Osteoblast (primary cell): Measurements from ENCODE around the gene ANXA4. TPM values are rescaled to one million over a fixed set of nuclear protein-coding genes. Genes with fewer than 3 reads are reported as not detected.
"Not testable (repeated sequence)": the region's sequence is repeated elsewhere in the genome, so short reads cannot be mapped to it uniquely, and the experiment has no call there.

Experiments
- DNase-seq: peaks from one replicate; pipeline ENCODE4 v3.0.0; 2011; ENCODE audit warnings: low spot score, mixed read lengths; ENCODE audit not compliant: insufficient read length; ENCODE audit errors: missing footprints
- H2AFZ ChIP-seq: 2 replicates; pipeline ENCODE4 v1.6.0; 2011; ENCODE audit warnings: mild to moderate bottlenecking, low read length
- H3K27ac ChIP-seq: 2 replicates; pipeline ENCODE4 v1.5.1; 2011; ENCODE audit warnings: mild to moderate bottlenecking, low read depth, low read length, moderate library complexity
- H3K27me3 ChIP-seq: 2 replicates; pipeline ENCODE4 v1.6.0; 2012; ENCODE audit warnings: mild to moderate bottlenecking, control low read depth, inconsistent platforms, low read length, moderate library complexity; ENCODE audit not compliant: insufficient read depth
- H3K36me3 ChIP-seq: 2 replicates; pipeline ENCODE4 v1.5.1; 2011; ENCODE audit warnings: mild to moderate bottlenecking, low read length, control low read depth, moderate library complexity; ENCODE audit not compliant: insufficient read depth
- H3K4me1 ChIP-seq: 2 replicates; pipeline ENCODE4 v1.5.1; 2011; ENCODE audit warnings: mild to moderate bottlenecking, low read length, control low read depth, moderate library complexity; ENCODE audit not compliant: insufficient read depth
- H3K4me2 ChIP-seq: 2 replicates; pipeline ENCODE4 v1.6.0; 2011; ENCODE audit warnings: mild to moderate bottlenecking, low read length; ENCODE audit not compliant: insufficient read depth
- H3K4me3 ChIP-seq: fragments of 200-600 bp; sonication (generic); 3 replicates; pipeline ENCODE4 v1.5.1; 2012; ENCODE audit warnings: mild to moderate bottlenecking, low read length, inconsistent platforms; ENCODE audit not compliant: insufficient read depth
- H3K79me2 ChIP-seq: 2 replicates; pipeline ENCODE4 v1.6.0; 2012; ENCODE audit warnings: mild to moderate bottlenecking, low read length, control low read depth, inconsistent platforms; ENCODE audit not compliant: insufficient read depth
- H3K9me3 ChIP-seq: 2 replicates; pipeline ENCODE4 v1.5.1; 2011; ENCODE audit warnings: low read depth, low read length, control low read depth
- H4K20me1 ChIP-seq: 2 replicates; pipeline ENCODE4 v1.6.0; 2012; ENCODE audit warnings: mild to moderate bottlenecking, low read length, control low read depth; ENCODE audit not compliant: insufficient read depth
- total RNA-seq: library from RNA; depleted of rRNA; stranded (reverse); fragments of >200 nt; gene quantifications from 2 replicates; pipeline ENCODE4 v1.2.3, GENCODE V29; 2012
- TF ChIP-seq, protein P1 (sequence below): IDR thresholded peaks from 2 replicates; pipeline ENCODE4 v1.5.1; 2011; ENCODE audit warnings: mild to moderate bottlenecking, low read depth, low read length, moderate library complexity; ENCODE audit errors: extremely low read depth

The ANXA4 gene
- total RNA-seq, 1 donor: 38.4 TPM

DNA sequence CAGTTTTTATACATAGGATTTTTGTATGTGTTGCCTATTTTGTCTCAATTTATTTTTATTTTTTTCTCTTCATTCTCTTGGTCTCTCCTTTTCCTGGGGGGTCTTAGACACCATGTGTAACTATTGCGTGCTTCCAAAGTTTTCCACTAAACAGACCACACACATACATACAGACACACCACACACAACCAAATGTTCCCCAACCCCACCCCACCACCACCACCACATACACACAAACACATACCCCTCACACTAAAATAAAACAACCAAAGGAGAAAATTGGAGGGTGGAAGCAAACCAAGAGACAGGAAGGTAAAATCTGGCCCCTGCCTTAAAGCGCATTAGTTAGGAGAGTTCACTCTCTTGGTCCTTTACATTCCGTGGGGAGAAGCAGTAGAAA lies 30.0 kb upstream of the ANXA4 start:
- Histone ChIP-seq H3K4me3 (no peak overlapping the region), H3K4me1 (peaks cover 15% of the 10 kb centered on the region), H4K20me1 (no peaks in the 10 kb centered on the region), H2AFZ (no peak overlapping the region), H3K9me3 (no peaks in the 10 kb centered on the region), H3K36me3 (no peaks in the 10 kb centered on the region), H3K27me3 (no peaks in the 10 kb centered on the region), H3K79me2 (no peaks in the 10 kb centered on the region), H3K27ac (no peak overlapping the region), H3K4me2 (no peak overlapping the region)
- TF ChIP-seq, protein P1, sequence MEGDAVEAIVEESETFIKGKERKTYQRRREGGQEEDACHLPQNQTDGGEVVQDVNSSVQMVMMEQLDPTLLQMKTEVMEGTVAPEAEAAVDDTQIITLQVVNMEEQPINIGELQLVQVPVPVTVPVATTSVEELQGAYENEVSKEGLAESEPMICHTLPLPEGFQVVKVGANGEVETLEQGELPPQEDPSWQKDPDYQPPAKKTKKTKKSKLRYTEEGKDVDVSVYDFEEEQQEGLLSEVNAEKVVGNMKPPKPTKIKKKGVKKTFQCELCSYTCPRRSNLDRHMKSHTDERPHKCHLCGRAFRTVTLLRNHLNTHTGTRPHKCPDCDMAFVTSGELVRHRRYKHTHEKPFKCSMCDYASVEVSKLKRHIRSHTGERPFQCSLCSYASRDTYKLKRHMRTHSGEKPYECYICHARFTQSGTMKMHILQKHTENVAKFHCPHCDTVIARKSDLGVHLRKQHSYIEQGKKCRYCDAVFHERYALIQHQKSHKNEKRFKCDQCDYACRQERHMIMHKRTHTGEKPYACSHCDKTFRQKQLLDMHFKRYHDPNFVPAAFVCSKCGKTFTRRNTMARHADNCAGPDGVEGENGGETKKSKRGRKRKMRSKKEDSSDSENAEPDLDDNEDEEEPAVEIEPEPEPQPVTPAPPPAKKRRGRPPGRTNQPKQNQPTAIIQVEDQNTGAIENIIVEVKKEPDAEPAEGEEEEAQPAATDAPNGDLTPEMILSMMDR: no peak
- DNase-seq: no peak

- no peaks in the 10 kb centered on the region for H3K79me2 ChIP-seq
- DNase-seq: no peak
- TF ChIP-seq, protein P1: no peak
- H3K4me2 ChIP-seq: no peak overlapping the region
- H3K9me3 ChIP-seq: no peaks in the 10 kb centered on the region
- no peak overlapping the region for H3K4me3 ChIP-seq
- H2AFZ ChIP-seq: no peak overlapping the region
- H3K4me1 ChIP-seq: peaks cover 15% of the 10 kb centered on the region
- H3K27me3 ChIP-seq: no peaks in the 10 kb centered on the region
- no peaks in the 10 kb centered on the region for H4K20me1 ChIP-seq
- H3K27ac ChIP-seq: no peak overlapping the region
- no peaks in the 10 kb centered on the region for H3K36me3 ChIP-seq
Measured at GRCh38 chr2:69714024-69714423, 27.9 kb upstream of the ANXA4 start.

DNA sequence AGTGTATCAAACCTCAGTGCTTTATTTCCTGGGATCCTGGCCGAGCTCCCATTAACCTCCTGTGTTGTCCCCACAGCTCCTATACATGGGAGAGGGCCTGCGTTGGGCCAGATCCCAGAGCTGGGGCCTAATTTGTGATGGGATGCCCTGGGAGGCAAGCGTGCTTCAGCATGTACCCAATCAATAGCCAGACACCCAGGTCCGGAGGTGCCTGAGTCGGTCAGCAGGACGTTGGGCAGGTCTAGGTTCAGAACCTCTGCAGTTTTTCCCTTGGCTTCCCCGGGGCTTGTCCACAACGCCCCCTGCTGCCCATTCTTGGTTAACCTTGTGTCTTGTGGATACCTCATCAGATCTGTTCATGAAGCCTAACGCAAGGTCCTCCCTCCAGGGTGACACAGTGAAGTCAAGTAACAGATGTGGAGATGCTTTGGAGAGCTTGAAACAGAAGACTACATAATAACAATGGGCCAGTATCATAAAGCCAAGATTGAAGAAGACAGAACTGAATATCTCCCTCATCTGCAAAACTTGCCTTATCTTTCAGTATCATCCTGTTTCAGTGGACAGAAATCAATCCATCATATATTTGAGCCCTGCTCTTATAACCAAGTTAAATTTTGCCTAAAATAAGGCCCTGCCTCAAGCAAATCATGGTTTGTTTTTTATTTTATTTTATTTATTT lies 27.3 kb upstream of the ANXA4 start:
- H3K4me2 ChIP-seq: peak overlapping the region; percentile 46
- H3K27me3 ChIP-seq, H2AFZ ChIP-seq, H3K79me2 ChIP-seq, H3K36me3 ChIP-seq, H4K20me1 ChIP-seq, H3K27ac ChIP-seq, H3K9me3 ChIP-seq: not testable (repeated sequence)
- H3K4me1 ChIP-seq: peaks cover 15% of the 10 kb centered on the region
- TF ChIP-seq, protein P1: peak; percentile 80
- peak; percentile 77 for DNase-seq
- H3K4me3 ChIP-seq: peak overlapping the region; percentile 37

DNA sequence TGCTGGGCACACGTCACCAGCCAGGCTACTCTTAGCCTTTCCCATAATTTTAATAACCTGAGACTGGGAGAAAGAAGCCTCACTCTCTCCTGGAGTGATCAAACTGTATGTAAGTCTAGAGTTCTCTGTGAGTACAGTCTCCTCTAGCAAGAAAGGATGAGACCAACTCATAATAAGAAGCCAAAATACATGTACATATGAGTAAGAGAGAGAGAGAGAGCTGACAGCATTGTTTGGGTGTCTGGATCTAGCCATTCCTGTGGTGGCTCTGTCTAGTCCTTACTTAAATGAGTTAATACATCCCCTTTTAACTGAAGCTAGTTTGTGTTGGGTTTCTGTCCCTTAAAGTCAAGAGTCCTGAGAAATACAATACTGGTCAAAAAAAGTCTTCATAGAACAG lies 26.0 kb upstream of the ANXA4 start:
- no peak overlapping the region for H2AFZ ChIP-seq
- peak; percentile 62 for DNase-seq
- H3K4me1 ChIP-seq: peaks cover 15% of the 10 kb centered on the region
- H3K9me3 ChIP-seq: no peaks in the 10 kb centered on the region
- no peak overlapping the region for H3K27ac ChIP-seq
- H3K4me2 ChIP-seq: no peak overlapping the region
- H4K20me1 ChIP-seq: no peaks in the 10 kb centered on the region
- TF ChIP-seq, protein P1: no peak
- no peak overlapping the region for H3K4me3 ChIP-seq
- no peaks in the 10 kb centered on the region for H3K27me3 ChIP-seq
- H3K79me2 ChIP-seq: no peaks in the 10 kb centered on the region
- H3K36me3 ChIP-seq: no peaks in the 10 kb centered on the region
